NCI-H2227 (cell line): ENCODE measurements around the gene AGBL2.
"Not testable (repeated sequence)": the region's sequence is repeated elsewhere in the genome, so short reads cannot be mapped to it uniquely, and the experiment has no call there.

ENCODE experiments used
- DNase-seq: peaks from one replicate; lab custom pipeline; 2025; ENCODE audit not compliant: unreplicated experiment; lab: John Stamatoyannopoulos, UW

AGBL2 gene

GRCh38 chr11:47640506-47640905 lies 74.7 kb downstream of the AGBL2 start:
- DNase-seq = not testable (repeated sequence)

- not testable (repeated sequence) for DNase-seq
Measured at GRCh38 chr11:47636331-47636730, 78.8 kb downstream of the AGBL2 start.

- DNase-seq = no peak
Measured at GRCh38 chr11:47631473-47631872, 83.7 kb downstream of the AGBL2 start.

GRCh38 chr11:47628026-47628425 lies 87.1 kb downstream of the AGBL2 start:
- DNase-seq = no peak

GRCh38 chr11:47626234-47626633 lies 88.9 kb downstream of the AGBL2 start:
- DNase-seq = no peak

GRCh38 chr11:47620836-47621378 lies 94.3 kb downstream of the AGBL2 start:
- DNase-seq = no peak

GRCh38 chr11:47617417-47617809 lies 97.8 kb downstream of the AGBL2 start:
- DNase-seq = no peak

- DNase-seq = peak; percentile 65
Measured at GRCh38 chr11:47616726-47617416, 98.3 kb downstream of the AGBL2 start.

- DNase-seq = no peak
Measured at GRCh38 chr11:47615249-47615648, 99.9 kb downstream of the AGBL2 start.

- no peak for DNase-seq
Measured at GRCh38 chr11:47611348-47611794, 103.8 kb downstream of the AGBL2 start.

GRCh38 chr11:47609675-47610074 lies 105.5 kb downstream of the AGBL2 start:
- DNase-seq = no peak
